Stimulated activated CD8-positive, alpha-beta memory T cell treated with anti-CD3 and anti-CD28 coated beads, Interleukin-7, amount 100 ng/mL, for 24 hours (primary cell): ENCODE results near the gene HERC6.
A peak's percentile ranks its signal among the peaks of the same experiment; 100 is the strongest.
"Not testable (repeated sequence)": the region's sequence is repeated elsewhere in the genome, so short reads cannot be mapped to it uniquely, and the experiment has no call there.

ENCODE experiments used
- DNase-seq: peaks from one replicate; pipeline ENCODE4 v3.0.0-alpha.2; 2020; ENCODE audit warnings: low read depth

HERC6 gene

DNA sequence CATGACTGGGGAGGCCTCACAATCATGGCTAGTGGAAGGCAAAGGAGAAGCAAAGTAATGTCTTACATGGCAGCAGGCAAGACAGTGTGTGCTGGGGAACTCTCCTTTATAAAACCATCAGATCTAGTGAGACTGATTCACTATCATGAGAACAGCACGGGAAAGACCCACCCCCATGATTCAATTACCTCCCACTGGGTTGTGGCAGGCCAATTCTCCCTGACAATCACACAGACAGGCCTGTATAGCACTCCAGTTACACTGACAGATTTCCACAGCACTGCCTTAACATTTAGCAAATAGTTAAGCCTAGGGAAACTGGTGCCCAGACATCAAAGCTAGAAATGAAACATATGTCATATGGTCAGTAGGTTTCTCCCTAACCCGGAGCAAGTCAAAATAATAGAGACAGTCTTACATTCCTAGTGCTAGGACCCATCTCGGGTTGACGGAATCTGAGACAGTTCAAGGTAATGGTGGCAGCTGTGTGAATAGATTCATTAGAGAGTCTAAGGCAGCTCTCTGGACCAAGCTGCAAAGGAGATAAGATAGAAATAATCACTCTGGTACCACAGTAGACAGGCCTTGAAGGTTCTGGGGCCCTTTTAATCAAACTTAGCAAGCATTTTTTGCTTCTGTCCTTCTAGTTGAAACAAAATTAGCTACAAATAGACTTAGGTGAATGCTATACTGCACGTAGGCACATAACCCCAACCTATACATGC, 68.9 kb downstream of the HERC6 start:
- no peak for DNase-seq

- not testable (repeated sequence) for DNase-seq
Measured at GRCh38 chr4:88448211-88448765, 69.6 kb downstream of the HERC6 start.

DNA sequence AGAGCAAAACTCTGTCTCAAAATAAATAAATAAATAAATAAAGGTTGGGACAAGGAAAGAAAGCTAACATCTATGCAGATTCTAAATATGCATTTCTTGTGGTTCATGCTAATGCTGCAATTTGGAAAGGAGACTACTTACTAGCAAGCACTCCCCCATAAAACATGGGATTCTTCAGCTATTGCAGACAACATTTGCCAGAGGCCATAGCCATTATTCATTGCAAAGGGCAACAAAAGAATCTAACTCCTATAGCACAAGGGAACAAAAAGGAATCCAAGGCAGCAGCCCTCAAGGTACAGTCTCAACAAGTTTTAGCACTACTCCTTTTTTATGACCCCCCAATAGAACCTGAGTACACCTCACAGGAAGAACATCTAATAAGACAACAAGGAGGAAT, 70.2 kb downstream of the HERC6 start:
- no peak for DNase-seq

DNA sequence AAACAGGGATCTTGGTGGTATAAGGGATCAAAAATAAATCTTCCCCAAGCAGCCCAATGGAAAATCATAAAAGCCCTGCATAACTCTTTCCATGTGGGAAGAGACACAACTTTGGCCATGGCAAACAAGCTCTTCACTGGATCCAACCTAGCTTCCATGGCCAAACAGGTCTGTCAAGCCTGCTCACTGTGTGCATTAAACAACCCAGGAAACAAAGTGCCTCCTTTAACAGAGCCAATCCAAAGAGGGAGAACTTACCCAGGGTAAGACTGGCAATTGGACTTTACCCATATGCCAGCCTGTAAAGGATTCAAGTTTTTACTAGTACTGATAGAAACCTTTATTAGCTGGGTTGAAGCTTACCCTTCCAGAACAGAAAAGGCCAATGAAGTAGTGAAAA, 70.6 kb downstream of the HERC6 start:
- no peak for DNase-seq

- no peak for DNase-seq
Measured at GRCh38 chr4:88451205-88451604, 72.6 kb downstream of the HERC6 start.

GRCh38 chr4:88452912-88453311, 74.3 kb downstream of the HERC6 start:
- no peak for DNase-seq

DNA sequence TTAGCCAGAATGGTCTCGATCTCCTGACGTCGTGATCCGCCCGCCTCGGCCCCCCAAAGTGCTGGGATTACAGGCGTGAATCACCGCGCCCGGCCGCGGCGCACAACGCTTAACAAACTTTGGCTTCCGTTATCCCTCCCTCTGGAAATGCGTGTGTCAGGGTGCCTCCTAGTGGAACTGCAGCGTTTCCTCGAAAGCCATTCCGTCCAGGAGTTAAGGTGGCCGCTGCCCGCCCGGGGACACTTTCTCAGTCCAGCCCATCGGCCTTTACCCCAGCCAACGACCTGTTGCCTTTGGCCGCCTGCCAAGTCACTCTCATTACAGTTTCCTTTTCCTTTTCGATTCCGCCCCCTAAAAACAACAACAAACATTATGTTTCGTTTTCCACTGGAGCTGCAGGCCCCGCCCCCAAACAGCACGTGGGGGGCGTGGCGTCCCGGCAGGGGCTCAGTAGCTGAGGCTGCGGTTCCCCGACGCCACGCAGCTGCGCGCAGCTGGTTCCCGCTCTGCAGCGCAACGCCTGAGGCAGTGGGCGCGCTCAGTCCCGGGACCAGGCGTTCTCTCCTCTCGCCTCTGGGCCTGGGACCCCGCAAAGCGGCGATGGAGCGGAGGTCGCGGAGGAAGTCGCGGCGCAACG, 78.1 kb downstream of the HERC6 start, which contains the start of gene HERC5:
TSS of gene HERC5 (plus strand) at position 450 of the 637 bp plus-strand sequence. CDS start at position 601, 151 bp downstream.
- DNase-seq = peak; percentile 71

DNA sequence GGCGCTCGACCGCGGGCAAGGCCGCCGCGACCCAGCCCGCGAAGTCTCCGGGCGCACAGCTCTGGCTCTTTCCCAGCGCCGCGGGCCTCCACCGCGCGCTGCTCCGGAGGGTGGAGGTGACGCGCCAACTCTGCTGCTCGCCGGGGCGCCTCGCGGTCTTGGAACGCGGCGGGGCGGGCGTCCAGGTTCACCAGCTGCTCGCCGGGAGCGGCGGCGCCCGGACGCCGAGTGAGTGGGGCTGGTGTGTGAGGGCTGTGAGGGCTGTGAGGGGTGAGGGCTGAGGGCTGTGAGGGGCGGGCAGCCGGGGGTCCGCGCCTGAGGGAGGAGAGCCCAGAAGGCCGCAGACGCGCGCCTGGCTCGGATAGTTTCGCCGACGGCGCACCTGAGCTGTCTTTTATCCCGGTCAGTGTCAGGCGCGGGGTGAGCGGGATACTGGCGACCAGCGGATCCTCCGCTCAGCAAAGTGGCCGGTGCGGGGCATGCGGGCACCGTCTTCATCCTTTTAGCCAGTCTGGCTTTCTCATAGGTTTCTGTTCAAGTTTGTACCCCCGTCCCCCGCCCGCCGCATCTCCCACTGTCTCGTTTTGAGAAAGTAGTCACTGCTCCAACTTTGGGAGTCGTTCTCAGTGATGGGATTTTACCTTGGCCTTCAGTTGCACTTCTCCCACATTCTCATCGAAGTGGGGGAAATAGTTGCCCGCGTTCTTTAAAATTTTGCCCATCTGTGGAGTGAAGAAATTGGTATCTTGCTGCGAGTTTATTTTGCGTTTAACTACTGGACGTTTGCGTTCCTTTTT, 78.9 kb downstream of the HERC6 start:
- DNase-seq = no peak

GRCh38 chr4:88458104-88458740, 79.6 kb downstream of the HERC6 start:
- DNase-seq = no peak

DNA sequence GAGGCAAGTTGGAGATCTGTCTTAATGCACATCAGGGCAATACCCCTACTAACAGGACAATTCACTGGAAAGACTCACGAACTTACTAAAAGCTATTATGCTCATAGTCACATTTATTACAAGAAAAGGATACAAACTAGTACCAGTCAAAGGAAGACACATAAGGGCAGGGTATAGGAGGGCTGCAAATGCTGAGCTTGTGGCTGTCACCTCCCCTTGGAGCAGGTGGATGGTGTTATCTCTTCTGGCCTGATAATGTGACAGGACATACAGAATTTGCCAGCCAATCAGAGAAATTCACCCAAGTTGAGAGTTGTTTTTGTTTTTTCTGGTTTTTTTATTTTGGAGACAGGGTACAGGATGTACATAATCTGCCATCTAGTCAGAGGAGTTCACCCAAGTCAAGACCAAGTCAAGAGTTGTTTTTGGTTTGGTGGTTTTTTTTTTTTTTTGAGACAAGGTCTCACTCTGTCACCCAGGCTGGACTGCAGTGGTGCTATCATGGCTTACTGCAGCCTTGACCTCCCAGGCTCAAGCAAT, 87.1 kb downstream of the HERC6 start:
- DNase-seq = no peak

- no peak for DNase-seq
Measured at GRCh38 chr4:88467392-88467791, 88.7 kb downstream of the HERC6 start.

- DNase-seq = no peak
Measured at GRCh38 chr4:88477229-88477860, 98.7 kb downstream of the HERC6 start.

GRCh38 chr4:88478247-88478646, 99.6 kb downstream of the HERC6 start:
- DNase-seq = no peak

GRCh38 chr4:88481537-88481936, 102.9 kb downstream of the HERC6 start:
- DNase-seq = no peak

- no peak for DNase-seq
Measured at GRCh38 chr4:88489100-88489761, 110.6 kb downstream of the HERC6 start.
